ENCODE data around the gene MS4A6E. TPM values are rescaled to one million over a fixed set of nuclear protein-coding genes. Genes with fewer than 3 reads are reported as not detected.
"Not testable (repeated sequence)": the region's sequence is repeated elsewhere in the genome, so short reads cannot be mapped to it uniquely, and the experiment has no call there.

The MS4A6E gene
- total RNA-seq, 1 experiment from 2014 or later, result not detected

DNA sequence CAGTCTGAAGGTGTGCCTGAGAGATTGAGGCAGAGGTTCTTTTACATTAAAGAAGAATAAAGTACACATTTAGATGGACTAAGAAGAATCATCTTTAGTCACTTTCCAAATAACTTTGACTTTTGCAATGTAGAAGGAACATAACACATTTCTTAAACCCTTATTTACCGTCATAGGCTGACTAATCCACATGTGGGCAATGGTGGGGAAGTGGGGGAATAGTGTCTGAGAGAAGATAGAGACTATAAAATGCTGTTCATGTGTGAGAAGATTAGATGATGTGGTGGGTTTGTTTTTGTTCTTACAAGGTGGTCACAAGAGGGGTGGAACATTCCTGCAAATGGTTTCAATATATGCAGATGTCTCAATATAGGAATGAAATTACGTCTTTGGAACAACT lies 44.8 kb upstream of the MS4A6E start:
- Histone ChIP-seq H3K4me3 (ENCODE audit: low read depth, low read length, poor library complexity, severe bottlenecking) (no peak overlapping the region), H3K9me3 (ENCODE audit: low read depth, low read length, poor library complexity, severe bottlenecking) (no peaks in the 10 kb centered on the region), H3K27me3 (replicated peaks; ENCODE audit: insufficient read depth, low read depth, low read length, poor library complexity) (no peaks in the 10 kb centered on the region), H3K4me1 (ENCODE audit: insufficient read depth, low read length, poor library complexity, severe bottlenecking) (no peaks in the 10 kb centered on the region), H3K36me3 (ENCODE audit: insufficient read depth, low read length, poor library complexity, severe bottlenecking) (no peaks in the 10 kb centered on the region), H3K27ac (ENCODE audit: low read depth, low read length, poor library complexity, severe bottlenecking) (no peak overlapping the region)
- BruUV-seq (replicated peaks), result no TSS peak
- no peak for DNase-seq (ENCODE audit: low spot score)
- CTCF ChIA-PET, result no interaction called here
- intact Hi-C loops (cut with micrococcal nuclease; ENCODE audit: unreplicated experiment), result no loop called here
- POLR2A ChIA-PET (ENCODE audit: low non-redundant PET), result no interaction called here
- TF ChIP-seq CTCF (conservative IDR thresholded peaks at IDR 0.05; ENCODE audit: low read depth, low read length) (no peak), EZH2 (IDR thresholded peaks at IDR 0.05; ENCODE audit: borderline replicate concordance, low read depth, low read length, poor library complexity, severe bottlenecking) (no peak)

- H3K36me3 ChIP-seq (ENCODE audit: insufficient read depth, low read length, poor library complexity, severe bottlenecking); intact Hi-C loops (cut with micrococcal nuclease; ENCODE audit: unreplicated experiment); POLR2A ChIA-PET (ENCODE audit: low non-redundant PET); DNase-seq (ENCODE audit: low spot score); H3K4me3 ChIP-seq (ENCODE audit: low read depth, low read length, poor library complexity, severe bottlenecking); H3K9me3 ChIP-seq (ENCODE audit: low read depth, low read length, poor library complexity, severe bottlenecking); H3K27me3 ChIP-seq (replicated peaks; ENCODE audit: insufficient read depth, low read depth, low read length, poor library complexity); H3K4me1 ChIP-seq (ENCODE audit: insufficient read depth, low read length, poor library complexity, severe bottlenecking); BruUV-seq (replicated peaks); CTCF ChIA-PET; H3K27ac ChIP-seq (ENCODE audit: low read depth, low read length, poor library complexity, severe bottlenecking): not testable (repeated sequence)
Measured at GRCh38 chr11:60285411-60286126, 41.5 kb upstream of the MS4A6E start.

DNA sequence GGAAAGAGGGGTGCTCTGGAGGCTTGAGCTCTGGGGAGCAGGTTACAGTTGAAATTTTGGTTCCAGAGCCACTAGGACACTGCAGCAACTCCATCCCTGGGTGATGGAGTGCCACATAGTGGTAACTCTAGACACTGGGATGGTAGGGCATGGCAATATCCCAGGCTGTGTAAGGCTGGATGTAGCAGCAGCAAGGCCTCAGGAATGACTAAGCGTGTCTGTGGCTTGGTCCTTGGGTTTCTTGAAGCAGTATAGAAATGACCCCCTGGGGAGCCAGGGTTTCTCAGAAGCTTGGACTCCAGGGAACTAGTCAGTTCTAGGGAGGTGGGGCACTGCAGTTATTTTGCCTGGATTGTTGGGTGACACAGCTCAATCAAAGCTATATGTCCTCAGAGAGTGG lies 38.5 kb upstream of the MS4A6E start:
- POLR2A ChIA-PET (ENCODE audit: low non-redundant PET), result no interaction called here
- intact Hi-C loops (cut with micrococcal nuclease; ENCODE audit: unreplicated experiment), result no loop called here
- DNase-seq (ENCODE audit: low spot score), result no peak
- Histone ChIP-seq H3K27me3 (replicated peaks; ENCODE audit: insufficient read depth, low read depth, low read length, poor library complexity) (no peaks in the 10 kb centered on the region), H3K4me1 (ENCODE audit: insufficient read depth, low read length, poor library complexity, severe bottlenecking) (no peaks in the 10 kb centered on the region), H3K4me3 (ENCODE audit: low read depth, low read length, poor library complexity, severe bottlenecking) (no peak overlapping the region), H3K27ac (ENCODE audit: low read depth, low read length, poor library complexity, severe bottlenecking) (no peak overlapping the region), H3K36me3 (ENCODE audit: insufficient read depth, low read length, poor library complexity, severe bottlenecking) (no peaks in the 10 kb centered on the region), H3K9me3 (ENCODE audit: low read depth, low read length, poor library complexity, severe bottlenecking) (no peaks in the 10 kb centered on the region)
- no TSS peak for BruUV-seq (replicated peaks)
- TF ChIP-seq CTCF (conservative IDR thresholded peaks at IDR 0.05; ENCODE audit: low read depth, low read length), result no peak
- no peak for TF ChIP-seq EZH2 (IDR thresholded peaks at IDR 0.05; ENCODE audit: borderline replicate concordance, low read depth, low read length, poor library complexity, severe bottlenecking)
- CTCF ChIA-PET, result no interaction called here

DNA sequence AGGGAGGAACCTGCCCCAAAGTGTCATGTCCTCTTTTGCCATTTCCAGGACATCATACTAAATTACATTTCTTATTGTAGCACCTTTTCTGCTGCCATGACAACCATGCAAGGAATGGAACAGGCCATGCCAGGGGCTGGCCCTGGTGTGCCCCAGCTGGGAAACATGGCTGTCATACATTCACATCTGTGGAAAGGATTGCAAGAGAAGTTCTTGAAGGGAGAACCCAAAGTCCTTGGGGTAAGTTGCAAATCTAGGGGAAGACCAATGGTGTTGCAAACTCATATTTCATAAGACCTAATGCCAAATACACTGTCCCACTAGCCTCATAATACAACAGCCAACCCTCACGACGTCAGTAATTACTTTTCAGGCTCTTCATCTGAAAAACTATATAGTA lies 34.9 kb upstream of the MS4A6E start:
- Histone ChIP-seq H3K9me3 (ENCODE audit: low read depth, low read length, poor library complexity, severe bottlenecking) (no peaks in the 10 kb centered on the region), H3K27ac (ENCODE audit: low read depth, low read length, poor library complexity, severe bottlenecking) (no peak overlapping the region), H3K36me3 (ENCODE audit: insufficient read depth, low read length, poor library complexity, severe bottlenecking) (no peaks in the 10 kb centered on the region), H3K4me1 (ENCODE audit: insufficient read depth, low read length, poor library complexity, severe bottlenecking) (no peaks in the 10 kb centered on the region), H3K27me3 (replicated peaks; ENCODE audit: insufficient read depth, low read depth, low read length, poor library complexity) (peaks cover 5% of the 10 kb centered on the region), H3K4me3 (ENCODE audit: low read depth, low read length, poor library complexity, severe bottlenecking) (no peak overlapping the region)
- intact Hi-C loops (cut with micrococcal nuclease; ENCODE audit: unreplicated experiment), result no loop called here
- DNase-seq (ENCODE audit: low spot score), result no peak
- TF ChIP-seq CTCF (conservative IDR thresholded peaks at IDR 0.05; ENCODE audit: low read depth, low read length) (no peak), EZH2 (IDR thresholded peaks at IDR 0.05; ENCODE audit: borderline replicate concordance, low read depth, low read length, poor library complexity, severe bottlenecking) (no peak)
- ChIA-PET CTCF (no interaction called here), POLR2A (ENCODE audit: low non-redundant PET) (no interaction called here)
- BruUV-seq (replicated peaks), result no TSS peak

Data from A673 (cell line).